H9 (cell line): Measurements from ENCODE around the gene B4GALT1. TPM values are rescaled to one million over a fixed set of nuclear protein-coding genes. Genes with fewer than 3 reads are reported as not detected.

ENCODE experiments used
- DNase-seq: peaks from one replicate; pipeline ENCODE4 v3.0.0-alpha.2; 2017
- H2AFZ ChIP-seq: one replicate; pipeline ENCODE4 v1.6.1; 2013; ENCODE audit warnings: mild to moderate bottlenecking, low read length, control low read depth, moderate library complexity
- H2AK5ac ChIP-seq: 2 replicates; pipeline ENCODE4 v1.6.1; 2013; ENCODE audit warnings: low read length, control low read depth, mixed read lengths; ENCODE audit not compliant: insufficient read length
- H2BK120ac ChIP-seq: one replicate; pipeline ENCODE4 v1.6.1; 2013; ENCODE audit warnings: low read depth, mild to moderate bottlenecking, low read length, control low read depth, inconsistent platforms; ENCODE audit not compliant: poor library complexity, severe bottlenecking
- H2BK12ac ChIP-seq: 2 replicates; pipeline ENCODE4 v1.6.1; 2013; ENCODE audit warnings: low read length, control low read depth, mixed read lengths, low read depth; ENCODE audit not compliant: insufficient read length
- H2BK15ac ChIP-seq: 2 replicates; pipeline ENCODE4 v1.6.1; 2013; ENCODE audit warnings: low read depth, low read length, control low read depth
- H2BK20ac ChIP-seq: one replicate; pipeline ENCODE4 v1.6.1; 2013; ENCODE audit warnings: low read depth, mild to moderate bottlenecking, low read length, control low read depth, inconsistent platforms; ENCODE audit not compliant: poor library complexity, severe bottlenecking
- H2BK5ac ChIP-seq: 2 replicates; pipeline ENCODE4 v1.6.1; 2013; ENCODE audit warnings: low read length, control low read depth, mixed read lengths; ENCODE audit not compliant: insufficient read length
- H3K14ac ChIP-seq: 2 replicates; pipeline ENCODE4 v1.6.1; 2013; ENCODE audit warnings: low read length, control low read depth; ENCODE audit not compliant: insufficient read depth
- H3K18ac ChIP-seq: 2 replicates; pipeline ENCODE4 v1.6.1; 2013; ENCODE audit warnings: low read depth, mild to moderate bottlenecking, mixed read lengths, low read length, control low read depth; ENCODE audit not compliant: insufficient read length
- H3K23ac ChIP-seq: 2 replicates; pipeline ENCODE4 v1.6.1; 2013; ENCODE audit warnings: low read length, control low read depth, mixed read lengths, low read depth; ENCODE audit not compliant: insufficient read length
- H3K23me2 ChIP-seq: 2 replicates; pipeline ENCODE4 v1.6.1; 2013; ENCODE audit warnings: low read depth, mild to moderate bottlenecking, mixed read lengths, low read length, control low read depth; ENCODE audit not compliant: insufficient read length, poor library complexity, severe bottlenecking
- H3K27ac ChIP-seq: 2 replicates; pipeline ENCODE4 v1.5.1; 2013; ENCODE audit warnings: low read length, control low read depth, mixed read lengths, low read depth; ENCODE audit not compliant: insufficient read length
- H3K27me3 ChIP-seq: 2 replicates; pipeline ENCODE4 v1.6.1; 2013; ENCODE audit warnings: low read length, control low read depth, inconsistent platforms; ENCODE audit not compliant: insufficient read depth
- H3K4ac ChIP-seq: 2 replicates; pipeline ENCODE4 v1.6.1; 2013; ENCODE audit warnings: low read depth, mild to moderate bottlenecking, control low read depth, inconsistent platforms, low read length, moderate library complexity
- H3K4me1 ChIP-seq: 2 replicates; pipeline ENCODE4 v1.6.1; 2013; ENCODE audit warnings: low read length, control low read depth, inconsistent platforms; ENCODE audit not compliant: insufficient read depth
- H3K4me2 ChIP-seq: 2 replicates; pipeline ENCODE4 v1.6.1; 2013; ENCODE audit warnings: low read length, control low read depth, mixed read lengths; ENCODE audit not compliant: insufficient read length, insufficient read depth
- H3K56ac ChIP-seq: 2 replicates; pipeline ENCODE4 v1.6.1; 2013; ENCODE audit warnings: low read depth, mild to moderate bottlenecking, mixed read lengths, low read length, control low read depth; ENCODE audit not compliant: insufficient read length
- H3K79me1 ChIP-seq: 2 replicates; pipeline ENCODE4 v1.6.1; 2013; ENCODE audit warnings: low read depth, mild to moderate bottlenecking, moderate library complexity, low read length, control low read depth, inconsistent platforms; ENCODE audit not compliant: insufficient read depth, poor library complexity, severe bottlenecking
- H3K79me2 ChIP-seq: 2 replicates; pipeline ENCODE4 v1.6.1; 2013; ENCODE audit warnings: low read length, control low read depth, inconsistent platforms; ENCODE audit not compliant: insufficient read depth
- H3K9ac ChIP-seq: 2 replicates; pipeline ENCODE4 v1.6.1; 2013; ENCODE audit warnings: low read length, control low read depth, mixed read lengths; ENCODE audit not compliant: insufficient read length; ENCODE audit errors: extremely low read depth
- H3K9me3 ChIP-seq: one replicate; pipeline ENCODE4 v1.6.1; 2013; ENCODE audit warnings: low read depth, low read length, inconsistent platforms; ENCODE audit not compliant: control insufficient read depth
- H3T11ph ChIP-seq: one replicate; pipeline ENCODE4 v1.6.1; 2013; ENCODE audit warnings: mild to moderate bottlenecking, low read length, control low read depth, inconsistent platforms
- H4K20me1 ChIP-seq: one replicate; pipeline ENCODE4 v1.6.1; 2013; ENCODE audit not compliant: control insufficient read depth, insufficient read length, insufficient read depth
- H4K5ac ChIP-seq: 2 replicates; pipeline ENCODE4 v1.6.1; 2013; ENCODE audit warnings: low read depth, mild to moderate bottlenecking, mixed read lengths, low read length, control low read depth; ENCODE audit not compliant: insufficient read length
- H4K8ac ChIP-seq: replicated peaks from 2 replicates; pipeline ENCODE4 v1.6.1; 2013; ENCODE audit warnings: low read length, control low read depth, mixed read lengths, low read depth; ENCODE audit not compliant: insufficient read length
- H4K91ac ChIP-seq: 2 replicates; pipeline ENCODE4 v1.6.1; 2013; ENCODE audit warnings: low read depth, mild to moderate bottlenecking, moderate library complexity, mixed read lengths, low read length, control low read depth; ENCODE audit not compliant: insufficient read length
- H3K27ac Mint-ChIP-seq, 3 experiments: 2 replicates in 2 of 3; 3 replicates in 1 of 3; pipeline ENCODE4 v1.8.0; 2020 to 2021; ENCODE audit warnings: mixed read lengths in 3 of 3, mild to moderate bottlenecking in 1 of 3, moderate library complexity in 1 of 3
- H3K27me3 Mint-ChIP-seq: 2 replicates; pipeline ENCODE4 v1.8.0; 2021; ENCODE audit warnings: low read depth, mild to moderate bottlenecking, moderate library complexity, mixed read lengths
- H3K36me3 Mint-ChIP-seq, 3 experiments: 2 replicates in 2 of 3; 3 replicates in 1 of 3; pipeline ENCODE4 v1.8.0; 2020 to 2021; ENCODE audit warnings: low read depth in 3 of 3, mixed read lengths in 3 of 3; ENCODE audit not compliant: insufficient read depth in 1 of 3
- H3K4me1 Mint-ChIP-seq, 2 experiments: 2 replicates each; pipeline ENCODE4 v1.8.0; 2020; ENCODE audit warnings: mixed read lengths in 2 of 2
- H3K4me3 Mint-ChIP-seq, 2 experiments: 2 replicates in 1 of 2; 3 replicates in 1 of 2; pipeline ENCODE4 v1.8.0; 2020 to 2021; ENCODE audit warnings: mild to moderate bottlenecking in 2 of 2, mixed read lengths in 2 of 2, moderate library complexity in 1 of 2
- H3K9me3 Mint-ChIP-seq, 2 experiments: 2 replicates in 1 of 2; 3 replicates in 1 of 2; pipeline ENCODE4 v1.8.0; 2020; ENCODE audit warnings: mild to moderate bottlenecking in 2 of 2, mixed read lengths in 2 of 2, moderate library complexity in 1 of 2
- CTCF ChIP-seq: fragments of 200-600 bp; sonication (generic); conservative IDR thresholded peaks from 3 replicates; pipeline ENCODE4 v1.8.0; 2021; ENCODE audit warnings: antibody characterized with exemption, mild to moderate bottlenecking
- WGBS: extraction: QIAGEN DNeasy Blood & Tissue Kit; methylation state at CpG from one replicate; pipeline ENCODE4 v1.1.7; 2013; ENCODE audit warnings: missing lambda C conversion rate, low lambda C conversion rate, mixed read lengths; ENCODE audit not compliant: insufficient read length; ENCODE audit errors: extremely low coverage; 5-methylcytosine and 5-hydroxymethylcytosine counted together
- total RNA-seq: library from RNA; stranded (reverse); gene quantifications from 2 replicates; pipeline ENCODE4 v1.2.1, GENCODE V29; 2021

The B4GALT1 gene
- total RNA-seq, 1 experiment from 2014 or later = 15.3 TPM

DNA sequence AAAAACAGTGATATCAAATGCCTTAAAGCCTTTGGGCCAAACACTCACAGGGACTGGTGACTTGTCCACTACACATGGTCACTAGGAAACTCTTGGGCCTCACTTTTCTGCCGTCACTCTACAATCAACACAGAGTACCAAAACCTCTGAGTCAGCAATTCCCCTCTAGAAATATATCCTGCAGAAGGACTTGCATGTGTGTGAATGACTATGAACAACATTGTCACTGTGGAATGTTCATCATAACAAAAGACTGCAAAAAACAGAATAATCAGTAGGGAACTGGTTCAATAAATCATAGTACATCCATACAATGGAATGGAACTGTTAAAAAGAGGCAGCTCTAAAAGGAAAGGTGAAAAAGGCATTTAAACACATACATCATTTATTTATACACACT lies 46.5 kb downstream of the B4GALT1 start:
- H3K27ac Mint-ChIP-seq = no peak overlapping the region
- no peaks in the 10 kb centered on the region for H4K20me1 ChIP-seq
- no peak overlapping the region for H3K14ac ChIP-seq
- H2BK15ac ChIP-seq = no peak overlapping the region
- no peak overlapping the region for H4K91ac ChIP-seq
- H3K36me3 Mint-ChIP-seq = no peaks in the 10 kb centered on the region; a peak in 1 of 7 replicates
- H2BK12ac ChIP-seq = no peak overlapping the region
- H3K27me3 Mint-ChIP-seq = no peaks in the 10 kb centered on the region; the same call in 1 of the 2 replicates
- no peak overlapping the region for H2BK20ac ChIP-seq
- no peak overlapping the region for H3K9ac ChIP-seq
- no peaks in the 10 kb centered on the region for H3K27me3 ChIP-seq
- H2BK120ac ChIP-seq = no peak overlapping the region
- H3K4me1 ChIP-seq = no peaks in the 10 kb centered on the region
- H2AFZ ChIP-seq = no peak overlapping the region
- H3K4me1 Mint-ChIP-seq = peaks cover 10 to 12% of the 10 kb centered on the region in 2 experiments
- no peak for DNase-seq
- no peaks in the 10 kb centered on the region for H3K79me1 ChIP-seq
- H2AK5ac ChIP-seq = no peak overlapping the region
- no peak overlapping the region for H3K56ac ChIP-seq
- H4K8ac ChIP-seq = no peak overlapping the region
- H3K4me3 Mint-ChIP-seq = no peak overlapping the region
- no peaks in the 10 kb centered on the region for H3K9me3 ChIP-seq
- no peak overlapping the region for H3T11ph ChIP-seq
- no peaks in the 10 kb centered on the region for H3K79me2 ChIP-seq
- no peak overlapping the region for H2BK5ac ChIP-seq
- H3K27ac ChIP-seq = no peak overlapping the region
- no peaks in the 10 kb centered on the region for H3K9me3 Mint-ChIP-seq
- no peaks in the 10 kb centered on the region for H3K23me2 ChIP-seq
- no peak overlapping the region for H3K18ac ChIP-seq
- no peak overlapping the region for H4K5ac ChIP-seq
- no CpG with 5 or more reads among the region's 1 CpG for WGBS
- H3K4ac ChIP-seq = no peak overlapping the region
- no peak for TF ChIP-seq CTCF
- no peak overlapping the region for H3K4me2 ChIP-seq
- no peak overlapping the region for H3K23ac ChIP-seq
